ENCODE results near the gene TIMM10B. TPM values are rescaled to one million over a fixed set of nuclear protein-coding genes. Genes with fewer than 3 reads are reported as not detected.
A peak's percentile ranks its signal among the peaks of the same experiment; 100 is the strongest.

TIMM10B gene
- total and polyA plus RNA-seq, 4 donors = 16.1 to 31.9 (median 16.7) TPM

- TF ChIP-seq JUND (IDR thresholded peaks at IDR 0.05) (no peak), HNF4A (conservative IDR thresholded peaks at IDR 0.05) (no peak), REST (IDR thresholded peaks at IDR 0.05) (no peak), RXRA (IDR thresholded peaks at IDR 0.05) (no peak), HNF4G (IDR thresholded peaks at IDR 0.05) (no peak), ZBTB33 (IDR thresholded peaks at IDR 0.05) (no peak), SP1 (IDR thresholded peaks at IDR 0.05) (no peak), FOXA1 (IDR thresholded peaks at IDR 0.05) (no peak)
- Histone ChIP-seq H3K27ac (ENCODE audit: low read depth in 1 of 2, low read length in 2 of 2) (peak overlapping the region in 1 of 2 donors; percentile 72), H3K4me3 (ENCODE audit: low read depth in 1 of 3, low read length in 3 of 3) (no peak overlapping the region), H3K9me3 (ENCODE audit: control insufficient read depth in 4 of 4, low read length in 3 of 4) (no peaks in the 10 kb centered on the region), H3K27me3 (ENCODE audit: control insufficient read depth in 4 of 4, insufficient read depth in 4 of 4, low read length in 3 of 4) (no peaks in the 10 kb centered on the region), H3K4me1 (ENCODE audit: control insufficient read depth in 4 of 4, insufficient read depth in 4 of 4, low read length in 3 of 4) (peaks cover 5 to 41% (median 24%) of the 10 kb centered on the region in 4 donors), H3K9ac (ENCODE audit: low read depth in 1 of 2, low read length in 2 of 2) (no peak overlapping the region), H3K36me3 (ENCODE audit: control insufficient read depth in 4 of 4, insufficient read depth in 3 of 4, low read depth in 1 of 4, low read length in 3 of 4) (peaks cover 3 to 30% (median 14%) of the 10 kb centered on the region in 4 donors)
- no peak for DNase-seq (ENCODE audit: low spot score)
- 85% methylated on average over 3 of the region's 3 CpGs for WGBS
These were observed 6.3 kb upstream of the TIMM10B start for GRCh38 chr11:6474806-6475500.

GRCh38 chr11:6475936-6476335, 5.4 kb upstream of the TIMM10B start:
- Histone ChIP-seq H3K9me3 (ENCODE audit: control insufficient read depth in 4 of 4, low read length in 3 of 4) (no peaks in the 10 kb centered on the region), H3K9ac (ENCODE audit: low read depth in 1 of 2, low read length in 2 of 2) (no peak overlapping the region), H3K4me1 (ENCODE audit: control insufficient read depth in 4 of 4, insufficient read depth in 4 of 4, low read length in 3 of 4) (peaks cover 5 to 49% (median 31%) of the 10 kb centered on the region in 4 donors), H3K27me3 (ENCODE audit: control insufficient read depth in 4 of 4, insufficient read depth in 4 of 4, low read length in 3 of 4) (no peaks in the 10 kb centered on the region), H3K36me3 (ENCODE audit: control insufficient read depth in 4 of 4, insufficient read depth in 3 of 4, low read depth in 1 of 4, low read length in 3 of 4) (peaks cover 3 to 30% (median 14%) of the 10 kb centered on the region in 4 donors), H3K27ac (ENCODE audit: low read depth in 1 of 2, low read length in 2 of 2) (no peak overlapping the region), H3K4me3 (ENCODE audit: low read depth in 1 of 3, low read length in 3 of 3) (no peak overlapping the region)
- 65% methylated on average over 5 of the region's 5 CpGs for WGBS
- DNase-seq (ENCODE audit: low spot score) = no peak
- TF ChIP-seq REST (IDR thresholded peaks at IDR 0.05) (no peak), YY1 (IDR thresholded peaks at IDR 0.05) (no peak)

All from liver (tissue), 9 donors.